ENCODE data around the gene TGDS.
A peak's percentile ranks its signal among the peaks of the same experiment; 100 is the strongest.

TGDS gene

GRCh38 chr13:94595001-94595949, 677 bp downstream of the TGDS start:
- peak; percentile 27 for DNase-seq (ENCODE audit: extremely low spot score)
- ChIA-PET POLR2A (interaction anchor here (0.9 kb wide), 1 partner anchor 10 kb away, joined by 4 read pairs; no protein-coding TSS in a partner anchor), CTCF (interaction anchor here (1.1 to 3.2 kb wide), 6 partner anchors 10 to 50 kb away, joined by 3 to 15 read pairs (median 6); no protein-coding TSS in a partner anchor)
- no peak for TF ChIP-seq CTCF (IDR thresholded peaks at IDR 0.05; ENCODE audit: control extremely low read depth, extremely low read depth, low read depth, missing control alignments)

GRCh38 chr13:94590744-94591143, 5.2 kb downstream of the TGDS start:
- CTCF ChIA-PET = interaction anchor here (1.3 kb wide), 1 partner anchor 26 kb away, joined by 4 read pairs; no protein-coding TSS in a partner anchor
- TF ChIP-seq CTCF (IDR thresholded peaks at IDR 0.05; ENCODE audit: control extremely low read depth, extremely low read depth, low read depth, missing control alignments) = no peak
- DNase-seq (ENCODE audit: extremely low spot score) = no peak
- POLR2A ChIA-PET = no interaction called here

GRCh38 chr13:94588541-94588940, 7.4 kb downstream of the TGDS start:
- POLR2A ChIA-PET = no interaction called here
- CTCF ChIA-PET = no interaction called here
- DNase-seq (ENCODE audit: extremely low spot score) = no peak
- no peak for TF ChIP-seq CTCF (IDR thresholded peaks at IDR 0.05; ENCODE audit: control extremely low read depth, extremely low read depth, low read depth, missing control alignments)

- DNase-seq (ENCODE audit: extremely low spot score) = no peak
- ChIA-PET CTCF (interaction anchor here (0.7 to 1.2 kb wide), 3 partner anchors 10 to 34 kb away, joined by 3 read pairs; partner anchors contain the start of gene TGDS), POLR2A (no interaction called here)
- no peak for TF ChIP-seq CTCF (IDR thresholded peaks at IDR 0.05; ENCODE audit: control extremely low read depth, extremely low read depth, low read depth, missing control alignments)
Observed at GRCh38 chr13:94586371-94586770, 9.6 kb downstream of the TGDS start.

GRCh38 chr13:94585543-94586101, 10.3 kb downstream of the TGDS start:
- no peak for TF ChIP-seq CTCF (IDR thresholded peaks at IDR 0.05; ENCODE audit: control extremely low read depth, extremely low read depth, low read depth, missing control alignments)
- ChIA-PET CTCF (interaction anchor here (0.7 to 1.1 kb wide), 2 partner anchors 11 to 35 kb away, joined by 3 read pairs; partner anchors contain the start of gene TGDS), POLR2A (no interaction called here)
- no peak for DNase-seq (ENCODE audit: extremely low spot score)

GRCh38 chr13:94583926-94584325, 12.0 kb downstream of the TGDS start:
- POLR2A ChIA-PET = no interaction called here
- DNase-seq (ENCODE audit: extremely low spot score) = no peak
- TF ChIP-seq CTCF (IDR thresholded peaks at IDR 0.05; ENCODE audit: control extremely low read depth, extremely low read depth, low read depth, missing control alignments) = no peak
- CTCF ChIA-PET = no interaction called here
